K562 (cell line): ENCODE data around the gene ARHGAP30. TPM values are rescaled to one million over a fixed set of nuclear protein-coding genes. Genes with fewer than 3 reads are reported as not detected.

Source experiments
- ATAC-seq: fragments of 200-7000 bp; cut with Tn5 transposase; 3 replicates; pipeline ENCODE4 v1.9.1; 2020; ENCODE audit warnings: moderate library complexity
- BruUV-seq: library from RNA; stranded (reverse); fragments of 400-500 nt; replicated peaks from 2 replicates; lab custom pipeline; 2021; lab: Mats Ljungman, UMichigan
- CTCF ChIA-PET: fragments of 300-600 bp; formaldehyde crosslinking; extraction: SDS; loops from one replicate; lab custom pipeline; 2021; ENCODE audit warnings: low intra/inter-chr PET ratio; lab: Yijun Ruan, JAX
- POLR2A ChIA-PET: fragments of 300-600, 350-650 bp; sonication (Branson Sonifier 250); formaldehyde crosslinking; extraction: SDS; loops from one replicate; lab custom pipeline; 2021; ENCODE audit warnings: antibody characterized with exemption, inconsistent platforms; lab: Yijun Ruan, JAX
- DNase-seq, 4 experiments: peaks; one replicate each; pipeline versions ENCODE4 v3.0.0 to v3.0.0-alpha.2; 2011 to 2018; ENCODE audit warnings: low spot score in 3 of 4, mixed read lengths in 3 of 4; ENCODE audit errors: extremely low read depth in 1 of 4
- FAIRE-seq: peaks from 2 replicates; lab custom pipeline; 2011; peaks lifted over from hg19 to GRCh38; lab: Jason Lieb, UNC
- H2AFZ ChIP-seq: 2 replicates; pipeline ENCODE4 v1.6.0; 2011; ENCODE audit warnings: low read depth, low read length, control low read depth, inconsistent platforms
- H3K27ac ChIP-seq: fragments of 200-600 bp; 3 replicates; pipeline ENCODE4 v1.8.0; 2011; ENCODE audit warnings: low read depth, mild to moderate bottlenecking, control low read depth, inconsistent platforms, low read length, moderate library complexity, mixed read lengths; ENCODE audit errors: extremely low read depth
- H3K27me3 ChIP-seq, 2 experiments: fragments of 300-600 bp in 1 of 2; 2 replicates in 1 of 2; 3 replicates in 1 of 2; pipeline versions ENCODE4 v1.6.0 to v1.8.0; 2011; ENCODE audit warnings: inconsistent platforms in 2 of 2, low read length in 2 of 2, mild to moderate bottlenecking in 1 of 2, mixed read lengths in 1 of 2, moderate library complexity in 1 of 2; ENCODE audit not compliant: control insufficient read depth in 2 of 2, insufficient read depth in 2 of 2
- H3K36me3 ChIP-seq: fragments of 300-600 bp; 3 replicates; pipeline ENCODE4 v1.8.0; 2011; ENCODE audit warnings: mild to moderate bottlenecking, low read length, inconsistent platforms; ENCODE audit not compliant: control insufficient read depth, insufficient read depth
- H3K4me1 ChIP-seq, 2 experiments: fragments of 200-600 bp in 1 of 2; replicated peaks in 1 of 2; 2 replicates in 1 of 2; 3 replicates in 1 of 2; pipeline versions ENCODE4 v1.5.1 to v1.8.0; 2011; ENCODE audit warnings: inconsistent platforms in 2 of 2, low read length in 2 of 2, mild to moderate bottlenecking in 1 of 2, mixed read lengths in 1 of 2, moderate library complexity in 1 of 2; ENCODE audit not compliant: control insufficient read depth in 2 of 2, insufficient read depth in 2 of 2
- H3K4me2 ChIP-seq: 2 replicates; pipeline ENCODE4 v1.6.1; 2011; ENCODE audit warnings: low read length, control low read depth, inconsistent platforms, mixed read lengths; ENCODE audit not compliant: insufficient read depth
- H3K4me3 ChIP-seq: fragments of 200-600 bp; sonication (generic), shearing (Covaris generic); 2 replicates; pipeline ENCODE4 v1.5.1; 2016; ENCODE audit warnings: control low read depth, inconsistent platforms
- H3K79me2 ChIP-seq: fragments of 200-600 bp; 3 replicates; pipeline ENCODE4 v1.8.0; 2011; ENCODE audit warnings: low read length, inconsistent platforms; ENCODE audit not compliant: control insufficient read depth, insufficient read depth
- H3K9ac ChIP-seq, 2 experiments: 2 replicates each; pipeline versions ENCODE4 v1.6.0 to v1.6.1; 2011; ENCODE audit warnings: low read depth in 2 of 2, low read length in 2 of 2, control low read depth in 1 of 2, inconsistent platforms in 1 of 2, mild to moderate bottlenecking in 1 of 2, mixed read lengths in 1 of 2; ENCODE audit not compliant: insufficient read depth in 1 of 2
- H3K9me1 ChIP-seq: one replicate; pipeline ENCODE4 v1.6.0; 2011; ENCODE audit warnings: inconsistent platforms, mild to moderate bottlenecking, low read length, moderate library complexity; ENCODE audit not compliant: control insufficient read depth, insufficient read depth
- H3K9me3 ChIP-seq: replicated peaks from 2 replicates; pipeline ENCODE4 v1.5.1; 2011; ENCODE audit warnings: low read depth, low read length, inconsistent platforms; ENCODE audit not compliant: control insufficient read depth, insufficient read depth
- H4K20me1 ChIP-seq: replicated peaks from 2 replicates; pipeline ENCODE4 v1.6.1; 2011; ENCODE audit warnings: low read length, inconsistent platforms, mixed read lengths; ENCODE audit not compliant: control insufficient read depth, insufficient read depth
- BRF1 ChIP-seq: IDR thresholded peaks from 3 replicates; pipeline ENCODE4 v1.6.1; 2011; ENCODE audit warnings: borderline replicate concordance, mild to moderate bottlenecking; ENCODE audit not compliant: insufficient read length; ENCODE audit errors: extremely low read depth
- KDM1A ChIP-seq, 2 experiments: fragments of 450-650 bp; IDR thresholded peaks; 2 replicates each; pipeline ENCODE4 v1.6.1; 2016; ENCODE audit warnings: mild to moderate bottlenecking in 2 of 2
- MTF1 ChIP-seq: fragments of 250-450 bp; sonication (Bioruptor Pico); IDR thresholded peaks from 2 replicates; pipeline ENCODE4 v1.9.0; 2021; ENCODE audit warnings: moderate library complexity, mild to moderate bottlenecking, inconsistent platforms, borderline replicate concordance
- NCOA2 ChIP-seq, 2 experiments: fragments of 450-650 bp; IDR thresholded peaks; 2 replicates each; pipeline ENCODE4 v1.6.1; 2018; ENCODE audit warnings: mild to moderate bottlenecking in 2 of 2, moderate library complexity in 1 of 2; ENCODE audit not compliant: partially characterized antibody in 2 of 2
- NFIX ChIP-seq: fragments of 250-450 bp; sonication (Bioruptor Pico); IDR thresholded peaks from 2 replicates; pipeline ENCODE4 v1.4.0; 2020; ENCODE audit warnings: low read depth, mild to moderate bottlenecking, moderate library complexity
- SMAD3 ChIP-seq: fragments of 450-650 bp; formaldehyde crosslinking; conservative IDR thresholded peaks from 2 replicates; pipeline ENCODE4 v1.4.0; 2020; ENCODE audit warnings: mild to moderate bottlenecking
- SMARCA5 ChIP-seq: fragments of 450-650 bp; IDR thresholded peaks from 2 replicates; pipeline ENCODE4 v1.6.1; 2016
- ZFP1 ChIP-seq: fragments of 450-650 bp; formaldehyde crosslinking; IDR thresholded peaks from 2 replicates; pipeline ENCODE4 v1.4.0; 2020; ENCODE audit warnings: mild to moderate bottlenecking, mixed read lengths
- ZNF143 ChIP-seq: sonication (generic); formaldehyde crosslinking; IDR thresholded peaks from 2 replicates; pipeline ENCODE4 v1.9.0; 2022; ENCODE audit warnings: mild to moderate bottlenecking, missing genetic modification reagents
- ZNF347 ChIP-seq: fragments of 450-650 bp; formaldehyde crosslinking; IDR thresholded peaks from 2 replicates; pipeline ENCODE4 v1.4.0; 2020; ENCODE audit warnings: low read depth, mild to moderate bottlenecking, moderate library complexity
- ZNF408 ChIP-seq: fragments of 250-450 bp; sonication (Bioruptor Pico); IDR thresholded peaks from 2 replicates; pipeline ENCODE4 v1.4.0; 2020; ENCODE audit warnings: low read depth, mild to moderate bottlenecking, moderate library complexity
- ZNF696 ChIP-seq: fragments of 250-450 bp; sonication (Bioruptor Pico); conservative IDR thresholded peaks from 2 replicates; pipeline ENCODE4 v1.4.0; 2020; ENCODE audit warnings: mild to moderate bottlenecking, moderate library complexity
- WGBS: fragments of 100-300 bp; shearing (Covaris generic); methylation state at CpG from one replicate; pipeline ENCODE4 v1.1.6; 2016; ENCODE audit warnings: low coverage, mixed read lengths; ENCODE audit not compliant: insufficient coverage; ENCODE audit errors: missing lambda C conversion rate; 5-methylcytosine and 5-hydroxymethylcytosine counted together
- in situ Hi-C: fragments of 300-500 bp; cut with MboI; formaldehyde crosslinking; loops from 4 replicates; pipeline ENCODE4 v1.15.0; 2018; ENCODE audit warnings: inconsistent platforms, mixed read lengths
- intact Hi-C: fragments of 100-400 bp; cut with micrococcal nuclease; formaldehyde crosslinking; loops from 2 replicates; pipeline ENCODE4 v1.14.2; 2022
- polyA plus RNA-seq, 8 experiments: library from polyadenylated mRNA; depleted of rRNA in 4 of 8; stranded (reverse) in 5 of 8; unstranded in 3 of 8; fragments of >200 nt; fragmentation: Nextera tagmentation in 2 of 8; fragmentation: Illumina TruSeq in 1 of 8; extraction: Ambion mirVana in 2 of 8; extraction: Trizol in 1 of 8; gene quantifications; 2 replicates each; pipeline versions ENCODE4 v1.2.1 to v1.2.3, GENCODE V29; 2011 to 2014; ENCODE audit warnings: inconsistent platforms in 1 of 8, missing spikeins in 1 of 8
- total RNA-seq, 7 experiments: library from RNA; depleted of rRNA in 6 of 7; stranded (reverse); fragments of >200 nt in 6 of 7; fragmentation: Illumina TruSeq in 2 of 7; extraction: Trizol in 2 of 7; gene quantifications; 2 replicates each; pipeline versions ENCODE4 v1.2.1 to v1.2.3, GENCODE V29; 2011 to 2021; ENCODE audit warnings: low replicate concordance in 1 of 7
- TF ChIP-seq, protein P1 (sequence below): fragments of 250-450 bp; sonication (Bioruptor Pico); IDR thresholded peaks from 2 replicates; pipeline ENCODE4 v1.4.0; 2020
- TF ChIP-seq, protein P2 (sequence below), 3 experiments: IDR thresholded peaks in 2 of 3; conservative IDR thresholded peaks in 1 of 3; 2 replicates each; pipeline ENCODE4 v1.5.1; 2011 to 2012; ENCODE audit warnings: low read length in 3 of 3, mild to moderate bottlenecking in 3 of 3, control low read depth in 2 of 3, improper control_type of control experiment in 1 of 3, inconsistent platforms in 1 of 3, low read depth in 1 of 3, mixed read lengths in 1 of 3, moderate library complexity in 1 of 3; ENCODE audit not compliant: insufficient read depth in 2 of 3

The ARHGAP30 gene
- total and polyA plus RNA-seq, 9 of the 15 experiments (the other 6 are each of a cell fraction or from before 2014, with no cell fraction given) = 0.01 to 0.73 (median 0.12) TPM

DNA sequence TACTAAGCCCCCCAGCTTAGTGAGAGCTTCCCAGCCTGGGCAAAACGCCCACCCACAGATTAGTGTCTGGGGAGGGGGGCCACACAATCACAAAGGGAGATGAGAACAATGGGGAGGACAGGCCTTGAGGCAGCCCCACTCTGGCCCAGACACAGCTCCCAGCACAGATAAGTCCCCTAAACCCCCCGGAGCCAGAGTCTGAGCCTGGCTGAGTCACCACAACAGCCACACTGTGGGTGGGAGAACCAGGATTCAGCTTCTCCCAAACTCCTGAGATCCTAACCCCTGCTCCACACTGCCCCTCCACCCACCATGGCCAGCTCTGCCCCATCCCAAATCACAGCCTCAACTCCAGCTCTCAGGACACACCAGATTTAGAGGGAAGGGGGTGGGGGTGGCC, 15.5 kb upstream of the ARHGAP30 start (continued):
- TF ChIP-seq KDM1A (IDR thresholded peaks at IDR 0.05) = peak; percentile 38 to 45; a peak in 2 of 4 replicates

DNA sequence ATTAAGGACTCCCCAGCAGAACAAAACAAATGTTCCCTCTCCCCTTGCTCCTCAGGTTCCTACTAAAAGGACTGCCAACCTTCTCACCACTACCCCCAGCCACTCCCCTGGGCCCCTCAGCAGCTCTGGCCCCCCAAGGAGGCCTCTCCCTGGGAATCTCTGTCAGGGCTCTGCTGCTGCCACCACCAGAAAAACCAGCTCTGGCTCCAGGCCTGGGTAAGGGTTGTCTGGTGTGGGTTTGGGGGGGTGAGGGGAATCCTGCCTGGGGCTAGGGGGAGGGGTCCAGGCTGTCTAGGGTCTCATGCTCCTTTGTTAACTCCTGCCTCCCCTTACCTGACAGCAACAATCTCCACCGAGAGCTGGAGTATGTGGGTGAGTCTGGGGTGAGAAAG, 14.9 kb upstream of the ARHGAP30 start:
- in situ Hi-C loops = loop anchor here (25.0 kb wide), 1 partner anchor 247 kb away; no protein-coding TSS in a partner anchor
- CTCF ChIA-PET = no interaction called here
- 40% methylated on average over 1 of the region's 1 CpG for WGBS

More for the DNA sequence above, 14.9 kb upstream of the ARHGAP30 start:
- no peak overlapping the region for H3K4me2 ChIP-seq
- H3K9me3 ChIP-seq = no peaks in the 10 kb centered on the region
- BruUV-seq = no TSS peak
- DNase-seq (no peak), ATAC-seq (no peak), FAIRE-seq (no peak)
- no peak overlapping the region for H3K4me3 ChIP-seq
- TF ChIP-seq SMARCA5 = no peak
- no peak for TF ChIP-seq MTF1 (CRISPR knock-in tag)
- TF ChIP-seq, protein P1, sequence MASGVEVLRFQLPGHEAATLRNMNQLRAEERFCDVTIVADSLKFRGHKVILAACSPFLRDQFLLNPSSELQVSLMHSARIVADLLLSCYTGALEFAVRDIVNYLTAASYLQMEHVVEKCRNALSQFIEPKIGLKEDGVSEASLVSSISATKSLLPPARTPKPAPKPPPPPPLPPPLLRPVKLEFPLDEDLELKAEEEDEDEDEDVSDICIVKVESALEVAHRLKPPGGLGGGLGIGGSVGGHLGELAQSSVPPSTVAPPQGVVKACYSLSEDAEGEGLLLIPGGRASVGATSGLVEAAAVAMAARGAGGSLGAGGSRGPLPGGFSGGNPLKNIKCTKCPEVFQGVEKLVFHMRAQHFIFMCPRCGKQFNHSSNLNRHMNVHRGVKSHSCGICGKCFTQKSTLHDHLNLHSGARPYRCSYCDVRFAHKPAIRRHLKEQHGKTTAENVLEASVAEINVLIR (CRISPR knock-in tag) = no peak
- TF ChIP-seq ZNF696 (CRISPR knock-in tag) = no peak
- TF ChIP-seq ZNF347 (CRISPR knock-in tag) = no peak
- TF ChIP-seq NFIX (CRISPR knock-in tag) = no peak
- TF ChIP-seq SMAD3 (CRISPR knock-in tag) = no peak
- TF ChIP-seq ZNF143 (CRISPR knock-in tag) = no peak
- TF ChIP-seq, protein P2, sequence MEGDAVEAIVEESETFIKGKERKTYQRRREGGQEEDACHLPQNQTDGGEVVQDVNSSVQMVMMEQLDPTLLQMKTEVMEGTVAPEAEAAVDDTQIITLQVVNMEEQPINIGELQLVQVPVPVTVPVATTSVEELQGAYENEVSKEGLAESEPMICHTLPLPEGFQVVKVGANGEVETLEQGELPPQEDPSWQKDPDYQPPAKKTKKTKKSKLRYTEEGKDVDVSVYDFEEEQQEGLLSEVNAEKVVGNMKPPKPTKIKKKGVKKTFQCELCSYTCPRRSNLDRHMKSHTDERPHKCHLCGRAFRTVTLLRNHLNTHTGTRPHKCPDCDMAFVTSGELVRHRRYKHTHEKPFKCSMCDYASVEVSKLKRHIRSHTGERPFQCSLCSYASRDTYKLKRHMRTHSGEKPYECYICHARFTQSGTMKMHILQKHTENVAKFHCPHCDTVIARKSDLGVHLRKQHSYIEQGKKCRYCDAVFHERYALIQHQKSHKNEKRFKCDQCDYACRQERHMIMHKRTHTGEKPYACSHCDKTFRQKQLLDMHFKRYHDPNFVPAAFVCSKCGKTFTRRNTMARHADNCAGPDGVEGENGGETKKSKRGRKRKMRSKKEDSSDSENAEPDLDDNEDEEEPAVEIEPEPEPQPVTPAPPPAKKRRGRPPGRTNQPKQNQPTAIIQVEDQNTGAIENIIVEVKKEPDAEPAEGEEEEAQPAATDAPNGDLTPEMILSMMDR (IDR thresholded peaks at IDR 0.05 in 2 of 3, conservative IDR thresholded peaks at IDR 0.05 in 1 of 3; ENCODE audit: insufficient read depth in 2 of 3, low read depth in 1 of 3, low read length in 3 of 3) = no peak
- TF ChIP-seq NCOA2 (IDR thresholded peaks at IDR 0.05; ENCODE audit: partially characterized antibody in 2 of 2) = no peak
- TF ChIP-seq BRF1 = no peak
- TF ChIP-seq ZNF408 (CRISPR knock-in tag) = no peak
- no peak for TF ChIP-seq ZFP1 (CRISPR knock-in tag)
- H4K20me1 ChIP-seq = no peaks in the 10 kb centered on the region
- no peaks in the 10 kb centered on the region for H3K9me1 ChIP-seq
- POLR2A ChIA-PET = interaction anchor here (0.8 to 1.8 kb wide), 4 partner anchors 10 to 21 kb away, joined by 3 to 8 read pairs (median 3); no protein-coding TSS in a partner anchor
- H2AFZ ChIP-seq = no peak overlapping the region
- H3K4me1 ChIP-seq = peaks cover 13 to 18% of the 10 kb centered on the region in 2 experiments; a peak in 4 of 5 replicates
- no peak overlapping the region for H3K9ac ChIP-seq
- intact Hi-C loops = no loop called here
- no peak overlapping the region for H3K27ac ChIP-seq
- H3K79me2 ChIP-seq = no peaks in the 10 kb centered on the region
- H3K36me3 ChIP-seq = no peaks in the 10 kb centered on the region
- H3K27me3 ChIP-seq = no peaks in the 10 kb centered on the region
